ENCODE data around the gene RNF113B. TPM values are rescaled to one million over a fixed set of nuclear protein-coding genes. Genes with fewer than 3 reads are reported as not detected.
A peak's percentile ranks its signal among the peaks of the same experiment; 100 is the strongest.

RNF113B gene
- total RNA-seq, 1 donor from 2014 or later = not detected

DNA sequence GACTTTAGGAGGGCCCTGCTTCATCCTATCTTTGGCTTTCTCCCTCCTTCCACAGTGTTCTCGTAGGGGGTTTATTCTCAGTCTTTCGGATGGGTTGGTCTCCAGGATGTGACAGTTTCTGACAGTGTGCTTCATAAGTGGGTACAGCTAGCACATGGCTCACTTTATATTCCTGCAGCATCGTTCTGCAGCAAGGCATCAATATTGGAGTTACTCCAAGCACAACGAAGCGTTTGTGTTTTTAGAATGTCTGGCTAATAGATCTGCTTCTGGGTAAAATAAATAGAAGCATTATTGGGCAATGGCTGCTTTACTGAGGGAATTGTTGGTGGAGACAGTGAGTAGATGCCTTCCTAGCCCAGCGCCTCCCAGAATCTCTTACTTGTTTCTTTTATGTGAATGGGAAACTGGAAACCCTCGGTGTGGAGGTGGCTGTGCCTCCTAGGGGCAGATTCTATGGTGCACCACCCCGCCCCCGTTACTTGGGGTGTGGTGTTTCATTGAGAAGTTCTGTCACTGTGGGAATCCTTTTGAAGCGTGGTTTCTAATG lies 32.2 kb downstream of the RNF113B start:
- H3K9ac ChIP-seq (ENCODE audit: low read depth in 1 of 3, low read length in 3 of 3) = no peak overlapping the region
- no peaks in the 10 kb centered on the region for H3K9me3 ChIP-seq (ENCODE audit: control insufficient read depth in 3 of 3, low read length in 3 of 3)
- H3K27ac ChIP-seq (ENCODE audit: low read depth, low read length) = no peak overlapping the region
- H3K4me1 ChIP-seq (ENCODE audit: control insufficient read depth in 3 of 3, insufficient read depth in 3 of 3, low read length in 3 of 3) = peaks cover 11 to 17% (median 13%) of the 10 kb centered on the region in 3 donors
- H3K27me3 ChIP-seq (ENCODE audit: control insufficient read depth in 3 of 3, insufficient read depth in 3 of 3, low read length in 3 of 3) = peaks cover 0 to 6% (median 4%) of the 10 kb centered on the region in 3 donors
- H3K36me3 ChIP-seq (ENCODE audit: control insufficient read depth in 3 of 3, insufficient read depth in 3 of 3, low read length in 3 of 3) = no peaks in the 10 kb centered on the region
- peak overlapping the region; percentile 57 to 64 (median 58) for H3K4me3 ChIP-seq (ENCODE audit: low read length in 3 of 3)

DNA sequence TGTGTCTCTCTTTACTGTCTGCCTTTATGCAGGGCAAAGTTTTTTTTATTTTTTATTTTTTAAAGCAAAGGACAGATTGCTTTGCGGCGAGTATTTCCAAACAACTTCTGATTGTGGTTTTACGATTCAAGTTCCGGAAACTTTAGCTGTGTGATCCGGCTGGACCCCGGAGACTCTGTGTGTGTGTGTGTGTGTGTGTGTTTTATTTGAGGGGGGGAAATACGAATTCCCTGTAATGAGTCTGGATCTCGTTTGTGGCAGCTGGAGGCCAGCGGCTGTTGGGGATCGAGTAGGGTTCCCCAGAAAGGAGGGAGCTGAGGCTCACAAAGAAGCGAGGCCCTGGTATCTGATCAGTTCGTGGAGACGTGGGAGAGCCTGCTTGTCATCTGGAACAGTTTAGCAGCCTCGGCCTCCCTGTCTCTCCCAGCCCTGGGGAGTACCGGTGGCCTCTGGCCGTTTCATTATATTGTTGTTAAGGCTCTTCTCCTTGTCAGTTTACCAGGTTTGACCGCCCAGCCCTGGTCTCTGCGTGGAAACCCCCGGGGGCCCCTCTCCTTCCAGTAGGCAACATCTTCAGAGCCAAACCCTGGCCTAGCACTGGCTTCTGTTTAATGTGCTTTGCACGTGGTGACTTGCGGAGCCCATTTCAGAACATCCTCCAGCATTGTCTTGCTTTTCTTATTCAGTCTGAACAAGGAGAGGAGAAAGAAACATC lies 32.9 kb downstream of the RNF113B start:
- Histone ChIP-seq H3K9me3 (ENCODE audit: control insufficient read depth in 3 of 3, low read length in 3 of 3) (no peaks in the 10 kb centered on the region), H3K9ac (ENCODE audit: low read depth in 1 of 3, low read length in 3 of 3) (peak overlapping the region; percentile 44 to 68 (median 57)), H3K36me3 (ENCODE audit: control insufficient read depth in 3 of 3, insufficient read depth in 3 of 3, low read length in 3 of 3) (no peaks in the 10 kb centered on the region), H3K27ac (ENCODE audit: low read depth, low read length) (no peak overlapping the region), H3K4me1 (ENCODE audit: control insufficient read depth in 3 of 3, insufficient read depth in 3 of 3, low read length in 3 of 3) (peaks cover 11 to 17% (median 13%) of the 10 kb centered on the region in 3 donors), H3K27me3 (ENCODE audit: control insufficient read depth in 3 of 3, insufficient read depth in 3 of 3, low read length in 3 of 3) (peaks cover 0 to 6% (median 4%) of the 10 kb centered on the region in 3 donors), H3K4me3 (ENCODE audit: low read length in 3 of 3) (peak overlapping the region; percentile 57 to 64 (median 58))

DNA sequence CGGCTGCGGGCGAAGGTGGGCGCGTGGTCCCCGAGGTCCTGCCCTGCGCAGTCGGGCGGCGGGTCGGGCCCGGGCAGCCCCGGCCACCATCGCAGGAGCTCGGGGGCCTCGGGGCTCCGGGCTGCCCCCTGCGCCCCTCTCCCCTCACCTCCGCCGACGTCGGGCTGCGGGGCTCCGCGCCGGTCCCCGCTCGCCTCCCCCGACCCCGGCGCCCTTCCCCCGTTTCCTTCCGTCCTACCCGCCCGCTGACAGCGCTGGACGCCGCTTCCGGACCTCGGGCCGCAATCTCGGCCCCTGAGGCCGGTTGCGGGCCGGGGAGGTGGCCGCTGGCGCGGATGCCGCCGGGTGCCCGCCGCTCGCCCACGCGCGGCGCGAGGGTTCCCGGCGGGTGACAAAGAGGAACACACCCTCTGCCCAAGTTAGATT lies 33.5 kb downstream of the RNF113B start:
- Histone ChIP-seq H3K27me3 (ENCODE audit: control insufficient read depth in 3 of 3, insufficient read depth in 3 of 3, low read length in 3 of 3) (peaks cover 0 to 6% (median 4%) of the 10 kb centered on the region in 3 donors), H3K9me3 (ENCODE audit: control insufficient read depth in 3 of 3, low read length in 3 of 3) (no peaks in the 10 kb centered on the region), H3K27ac (ENCODE audit: low read depth, low read length) (no peak overlapping the region), H3K9ac (ENCODE audit: low read depth in 1 of 3, low read length in 3 of 3) (peak overlapping the region; percentile 44 to 68 (median 57)), H3K36me3 (ENCODE audit: control insufficient read depth in 3 of 3, insufficient read depth in 3 of 3, low read length in 3 of 3) (no peaks in the 10 kb centered on the region), H3K4me1 (ENCODE audit: control insufficient read depth in 3 of 3, insufficient read depth in 3 of 3, low read length in 3 of 3) (peaks cover 11 to 17% (median 13%) of the 10 kb centered on the region in 3 donors), H3K4me3 (ENCODE audit: low read length in 3 of 3) (peak overlapping the region; percentile 57 to 64 (median 58))

DNA sequence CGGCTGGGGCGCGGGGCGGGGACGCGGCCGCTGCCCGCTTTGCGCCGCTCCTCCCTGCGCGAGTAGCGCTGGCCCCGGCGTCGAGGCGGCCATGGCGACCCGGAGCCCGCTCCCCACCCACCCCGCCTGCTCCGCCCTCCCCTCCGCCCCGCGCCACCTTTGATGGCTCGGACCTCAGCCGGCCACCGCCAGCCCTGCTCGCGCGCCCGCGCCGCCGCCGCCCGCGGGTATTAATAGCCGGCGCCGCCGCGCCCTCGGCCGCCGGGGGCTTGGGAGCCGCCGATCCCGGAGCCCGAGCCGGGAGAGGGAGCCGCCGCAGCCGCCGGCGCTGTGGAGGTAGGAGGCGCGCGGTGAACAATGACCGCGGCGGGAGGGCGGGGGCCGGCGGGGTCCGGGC lies 33.9 kb downstream of the RNF113B start:
- peaks cover 11 to 17% (median 13%) of the 10 kb centered on the region in 3 donors for H3K4me1 ChIP-seq (ENCODE audit: control insufficient read depth in 3 of 3, insufficient read depth in 3 of 3, low read length in 3 of 3)
- no peaks in the 10 kb centered on the region for H3K36me3 ChIP-seq (ENCODE audit: control insufficient read depth in 3 of 3, insufficient read depth in 3 of 3, low read length in 3 of 3)
- no peaks in the 10 kb centered on the region for H3K9me3 ChIP-seq (ENCODE audit: control insufficient read depth in 3 of 3, low read length in 3 of 3)
- H3K4me3 ChIP-seq (ENCODE audit: low read length in 3 of 3) = peak overlapping the region in 2 of 3 donors; percentile 58 to 64
- H3K27me3 ChIP-seq (ENCODE audit: control insufficient read depth in 3 of 3, insufficient read depth in 3 of 3, low read length in 3 of 3) = peaks cover 0 to 6% (median 4%) of the 10 kb centered on the region in 3 donors
- no peak overlapping the region for H3K9ac ChIP-seq (ENCODE audit: low read depth in 1 of 3, low read length in 3 of 3)
- no peak overlapping the region for H3K27ac ChIP-seq (ENCODE audit: low read depth, low read length)

DNA sequence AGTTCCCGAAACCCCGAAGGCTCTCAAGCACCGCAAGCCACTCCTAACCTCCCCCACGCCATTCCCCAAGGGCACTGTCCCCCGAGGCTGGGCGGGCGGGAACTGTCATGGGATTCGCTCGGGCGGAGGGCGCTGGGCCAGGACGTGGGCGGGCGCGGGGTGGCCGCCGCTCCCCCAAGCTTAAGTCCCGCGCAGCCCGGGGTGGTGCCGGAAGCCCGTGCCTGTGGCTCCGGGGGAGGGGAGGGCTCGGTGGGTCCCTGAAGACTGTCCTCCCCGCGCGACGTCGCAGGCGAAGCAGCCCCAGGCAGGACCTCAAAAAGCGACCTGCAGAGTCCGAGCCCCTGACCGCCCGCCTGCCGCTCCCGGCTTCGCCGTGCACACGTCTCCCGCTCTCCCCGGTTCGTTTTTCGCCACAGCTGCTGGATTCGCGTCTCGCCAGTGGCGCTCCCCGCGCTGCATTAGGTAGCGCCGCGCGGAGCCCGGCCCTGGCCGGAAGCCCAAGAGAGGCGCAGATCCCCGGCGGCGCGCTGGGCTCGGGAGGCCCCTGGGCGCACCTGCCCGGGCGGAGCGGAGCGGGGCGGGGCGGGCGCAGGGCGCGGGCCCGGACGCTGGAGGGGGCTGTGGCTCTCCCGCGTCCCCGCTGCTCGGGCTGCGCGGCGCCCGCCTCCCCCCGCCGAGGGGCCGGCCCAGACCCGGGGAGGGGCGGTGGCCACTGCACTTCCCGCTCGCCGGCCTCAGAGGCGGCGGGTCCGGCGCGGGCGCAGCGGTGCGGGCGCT lies 34.5 kb downstream of the RNF113B start, which contains the start of gene FARP1:
Gene FARP1 (plus strand): TSS at position 715 of the 777 bp plus-strand sequence. CDS start 70,149 bp downstream, outside the sequence.
- Histone ChIP-seq H3K9me3 (ENCODE audit: control insufficient read depth in 3 of 3, low read length in 3 of 3) (no peaks in the 10 kb centered on the region), H3K4me1 (ENCODE audit: control insufficient read depth in 3 of 3, insufficient read depth in 3 of 3, low read length in 3 of 3) (peaks cover 11 to 17% (median 13%) of the 10 kb centered on the region in 3 donors), H3K9ac (ENCODE audit: low read depth in 1 of 3, low read length in 3 of 3) (peak within 1 kb of the TSS; percentile 44 to 68 (median 59)), H3K36me3 (ENCODE audit: control insufficient read depth in 3 of 3, insufficient read depth in 3 of 3, low read length in 3 of 3) (no peaks in the 10 kb centered on the region), H3K27ac (ENCODE audit: low read depth, low read length) (no peak within 1 kb of the TSS), H3K4me3 (ENCODE audit: low read length in 3 of 3) (peak within 1 kb of the TSS; percentile 59 to 76 (median 66)), H3K27me3 (ENCODE audit: control insufficient read depth in 3 of 3, insufficient read depth in 3 of 3, low read length in 3 of 3) (peaks cover 0 to 6% (median 4%) of the 10 kb centered on the region in 3 donors)

DNA sequence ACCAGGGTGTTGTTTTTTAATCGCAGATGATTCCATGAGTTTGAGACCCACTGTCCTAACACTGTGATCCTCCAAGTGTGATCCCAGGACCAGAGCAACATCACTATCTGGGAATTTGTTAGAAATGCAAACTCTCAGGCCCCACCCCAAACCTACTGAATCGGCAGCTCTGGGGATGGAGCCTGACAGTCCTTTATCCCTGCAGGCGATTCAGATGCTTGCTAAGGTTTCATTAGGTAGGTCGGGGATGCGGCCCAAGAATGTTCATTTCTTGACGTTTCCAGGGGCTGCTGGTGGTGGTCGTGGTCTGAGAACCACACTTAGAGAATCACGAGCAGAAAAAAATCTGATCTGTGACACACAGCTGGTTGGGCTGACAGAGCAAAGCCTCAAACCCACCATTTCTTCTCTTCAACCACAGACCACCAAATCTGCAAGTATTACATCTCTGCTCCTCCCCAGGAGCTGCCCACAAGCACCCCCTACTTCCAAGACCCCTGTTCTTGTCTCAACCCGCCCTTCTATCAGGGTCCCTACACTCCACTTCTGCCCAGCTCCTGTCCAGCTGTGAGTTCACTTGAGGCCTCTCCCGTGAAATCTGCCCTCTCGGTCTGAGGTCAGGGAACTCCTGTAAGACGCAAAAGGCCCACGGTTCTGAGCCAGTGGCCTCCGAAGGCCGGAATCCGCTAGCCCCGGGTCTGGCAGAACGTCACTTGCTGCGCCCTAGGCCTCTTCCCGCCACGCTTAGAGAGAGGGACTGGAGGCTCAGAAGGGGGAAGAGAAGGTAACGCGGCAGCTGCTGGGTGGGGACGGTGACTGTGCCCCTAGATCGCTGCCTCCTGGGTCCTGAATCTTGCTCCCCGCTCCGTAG lies 35.3 kb downstream of the RNF113B start:
- H3K4me1 ChIP-seq (ENCODE audit: control insufficient read depth in 3 of 3, insufficient read depth in 3 of 3, low read length in 3 of 3) = peaks cover 11 to 17% (median 13%) of the 10 kb centered on the region in 3 donors
- peaks cover 0 to 6% (median 4%) of the 10 kb centered on the region in 3 donors for H3K27me3 ChIP-seq (ENCODE audit: control insufficient read depth in 3 of 3, insufficient read depth in 3 of 3, low read length in 3 of 3)
- peak overlapping the region; percentile 43 to 66 (median 59) for H3K9ac ChIP-seq (ENCODE audit: low read depth in 1 of 3, low read length in 3 of 3)
- no peak overlapping the region for H3K27ac ChIP-seq (ENCODE audit: low read depth, low read length)
- H3K9me3 ChIP-seq (ENCODE audit: control insufficient read depth in 3 of 3, low read length in 3 of 3) = no peaks in the 10 kb centered on the region
- H3K36me3 ChIP-seq (ENCODE audit: control insufficient read depth in 3 of 3, insufficient read depth in 3 of 3, low read length in 3 of 3) = no peaks in the 10 kb centered on the region
- peak overlapping the region; percentile 59 to 76 (median 66) for H3K4me3 ChIP-seq (ENCODE audit: low read length in 3 of 3)

DNA sequence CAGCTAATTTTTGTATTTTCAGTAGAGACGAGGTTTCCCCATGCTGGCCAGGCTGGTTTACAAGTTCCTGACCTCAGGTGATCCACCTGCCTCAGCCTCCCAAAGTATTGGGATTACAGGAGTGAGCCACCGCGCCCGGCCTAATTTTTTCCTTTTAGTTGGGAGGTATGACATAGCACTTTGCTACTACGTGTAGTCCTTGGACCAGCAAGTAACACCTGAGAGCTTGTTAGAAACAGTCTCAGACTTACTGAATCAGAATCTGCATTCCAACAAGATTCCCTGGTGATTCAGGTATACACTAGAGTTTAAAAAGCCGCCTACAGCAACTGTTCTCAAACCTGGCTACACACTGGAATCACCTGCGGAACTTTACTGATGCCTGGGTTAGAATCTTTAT lies 36.0 kb downstream of the RNF113B start:
- no peaks in the 10 kb centered on the region for H3K9me3 ChIP-seq (ENCODE audit: control insufficient read depth in 3 of 3, low read length in 3 of 3)
- no peaks in the 10 kb centered on the region for H3K36me3 ChIP-seq (ENCODE audit: control insufficient read depth in 3 of 3, insufficient read depth in 3 of 3, low read length in 3 of 3)
- H3K27me3 ChIP-seq (ENCODE audit: control insufficient read depth in 3 of 3, insufficient read depth in 3 of 3, low read length in 3 of 3) = peaks cover 0 to 4% (median 3%) of the 10 kb centered on the region in 3 donors
- no peak overlapping the region for H3K27ac ChIP-seq (ENCODE audit: low read depth, low read length)
- no peak overlapping the region for H3K4me3 ChIP-seq (ENCODE audit: low read length in 3 of 3)
- H3K4me1 ChIP-seq (ENCODE audit: control insufficient read depth in 3 of 3, insufficient read depth in 3 of 3, low read length in 3 of 3) = peaks cover 11 to 17% (median 13%) of the 10 kb centered on the region in 3 donors
- H3K9ac ChIP-seq (ENCODE audit: low read depth in 1 of 3, low read length in 3 of 3) = no peak overlapping the region

DNA sequence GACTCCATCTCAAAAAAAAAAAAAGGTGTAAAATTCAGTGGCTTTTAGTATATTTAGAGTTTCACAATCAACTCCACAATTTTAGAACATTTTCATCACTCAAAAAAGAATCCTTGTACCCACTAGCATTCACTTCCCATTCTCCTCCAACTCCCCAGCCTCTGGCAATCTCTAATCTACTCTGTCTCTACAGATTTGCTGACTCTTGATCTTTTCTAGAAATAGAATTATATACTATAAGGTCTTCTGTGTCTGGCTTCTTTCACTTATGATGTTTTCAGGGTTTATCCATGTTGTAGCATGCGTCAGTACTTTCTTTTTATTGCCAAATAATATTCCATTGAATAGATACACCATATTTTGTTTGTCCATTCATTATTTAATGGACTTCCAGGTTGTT lies 42.2 kb downstream of the RNF113B start:
- Histone ChIP-seq H3K27me3 (ENCODE audit: control insufficient read depth in 3 of 3, insufficient read depth in 3 of 3, low read length in 3 of 3) (peaks cover 0 to 5% (median 0%) of the 10 kb centered on the region in 3 donors), H3K27ac (ENCODE audit: low read depth, low read length) (no peak overlapping the region), H3K4me1 (ENCODE audit: control insufficient read depth in 3 of 3, insufficient read depth in 3 of 3, low read length in 3 of 3) (no peaks in the 10 kb centered on the region), H3K4me3 (ENCODE audit: low read length in 3 of 3) (no peak overlapping the region), H3K36me3 (ENCODE audit: control insufficient read depth in 3 of 3, insufficient read depth in 3 of 3, low read length in 3 of 3) (no peaks in the 10 kb centered on the region), H3K9ac (ENCODE audit: low read depth in 1 of 3, low read length in 3 of 3) (no peak overlapping the region), H3K9me3 (ENCODE audit: control insufficient read depth in 3 of 3, low read length in 3 of 3) (no peaks in the 10 kb centered on the region)

DNA sequence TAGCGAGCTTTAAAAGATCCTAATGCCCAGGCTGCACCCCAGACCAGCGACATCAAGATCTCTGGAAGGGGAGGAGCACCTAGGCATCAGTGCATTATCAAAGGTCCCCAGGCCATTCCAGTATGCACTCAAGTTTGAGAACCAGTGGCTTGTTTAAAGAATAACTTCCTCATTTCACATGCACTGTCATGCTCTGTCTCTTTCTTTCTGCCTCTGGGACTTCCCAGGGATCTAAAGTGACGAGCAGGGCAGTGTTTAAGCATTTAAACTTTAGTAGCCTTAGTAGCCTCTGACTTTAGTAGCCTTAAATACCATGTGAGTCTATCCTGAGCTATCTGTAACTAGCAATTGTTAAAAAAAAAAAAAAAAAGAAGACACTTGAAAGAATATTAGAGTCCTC lies 43.1 kb downstream of the RNF113B start:
- Histone ChIP-seq H3K9ac (ENCODE audit: low read depth in 1 of 3, low read length in 3 of 3) (no peak overlapping the region), H3K36me3 (ENCODE audit: control insufficient read depth in 3 of 3, insufficient read depth in 3 of 3, low read length in 3 of 3) (no peaks in the 10 kb centered on the region), H3K27ac (ENCODE audit: low read depth, low read length) (no peak overlapping the region), H3K9me3 (ENCODE audit: control insufficient read depth in 3 of 3, low read length in 3 of 3) (no peaks in the 10 kb centered on the region), H3K4me3 (ENCODE audit: low read length in 3 of 3) (no peak overlapping the region), H3K4me1 (ENCODE audit: control insufficient read depth in 3 of 3, insufficient read depth in 3 of 3, low read length in 3 of 3) (no peaks in the 10 kb centered on the region), H3K27me3 (ENCODE audit: control insufficient read depth in 3 of 3, insufficient read depth in 3 of 3, low read length in 3 of 3) (peaks cover 0 to 5% (median 0%) of the 10 kb centered on the region in 3 donors)

Data from skeletal muscle tissue (tissue), 4 donors.